Adrenal gland (tissue), 12 donors: ENCODE measurements around the gene PRELP. TPM values are rescaled to one million over a fixed set of nuclear protein-coding genes. Genes with fewer than 3 reads are reported as not detected.

Source experiments
- DNase-seq, 7 donors: peaks; one replicate each; pipeline ENCODE4 v3.0.0-alpha.2; 2019 to 2020
- H3K27ac ChIP-seq, 5 donors: fragments of 200-600 bp; sonication (generic) in 4 of 5; 1 replicate in 3 of 5; 2 replicates in 2 of 5; pipeline versions ENCODE4 v1.5.1 to v1.8.0; 2016 to 2020; ENCODE audit warnings: mild to moderate bottlenecking in 1 of 5
- H3K27me3 ChIP-seq: fragments of 200-600 bp; 2 replicates; pipeline ENCODE4 v1.8.0; 2021
- H3K36me3 ChIP-seq, 2 donors: fragments of 200-600 bp; replicated peaks in 1 of 2; 1 replicate in 1 of 2; 2 replicates in 1 of 2; pipeline versions ENCODE4 v1.5.1 to v1.8.0; 2018 to 2022
- H3K4me1 ChIP-seq, 2 donors: fragments of 200-600 bp; replicated peaks in 1 of 2; 1 replicate in 1 of 2; 2 replicates in 1 of 2; pipeline versions ENCODE4 v1.5.1 to v1.8.0; 2018 to 2021
- H3K4me3 ChIP-seq, 4 donors: fragments of 200-600 bp; sonication (generic) in 3 of 4; one replicate each; pipeline ENCODE4 v1.5.1; 2016 to 2018
- H3K9me3 ChIP-seq, 3 donors: fragments of 200-600 bp; sonication (generic) in 1 of 3; replicated peaks in 1 of 3; 1 replicate in 2 of 3; 2 replicates in 1 of 3; pipeline versions ENCODE4 v1.5.1 to v1.8.0; 2016 to 2021
- CTCF ChIP-seq, 6 experiments: fragments of 450-650 bp in 4 of 6; fragments of 200-600 bp in 2 of 6; sonication (generic) in 1 of 6; IDR thresholded peaks; 1 replicate in 5 of 6; 2 replicates in 1 of 6; pipeline versions ENCODE4 v1.5.1 to v1.8.0; 2016 to 2021; ENCODE audit warnings: antibody characterized with exemption in 6 of 6, mild to moderate bottlenecking in 2 of 6, moderate library complexity in 1 of 6
- POLR2A ChIP-seq, 2 donors: fragments of 450-650 bp; IDR thresholded peaks; one replicate each; pipeline ENCODE4 v1.6.1; 2017; ENCODE audit warnings: antibody characterized with exemption in 2 of 2, mild to moderate bottlenecking in 2 of 2, moderate library complexity in 1 of 2
- WGBS, 4 donors: extraction: QIAGEN DNeasy Blood & Tissue Kit in 2 of 4; methylation state at CpG; one replicate each; pipeline versions ENCODE4 v1.1.5 to v1.1.7; 2013 to 2017; 5-methylcytosine and 5-hydroxymethylcytosine counted together
- intact Hi-C, 2 donors: fragments of 100-400 bp; cut with DNase I; formaldehyde crosslinking; loops; one replicate each; pipeline versions ENCODE4 v1.14.1 to v1.15.0; 2022 to 2023
- polyA plus RNA-seq, 3 donors: library from polyadenylated mRNA; stranded (reverse); fragments of 200-250 nt in 2 of 3; fragments of 350-450 nt in 1 of 3; fragmentation: Illumina TruSeq in 1 of 3; extraction: RNeasy Lipid Tissue Mini Kit (QIAGEN cat#74804) in 1 of 3; gene quantifications; one replicate each; pipeline ENCODE4 v1.2.3, GENCODE V29; 2013 to 2014
- total RNA-seq, 9 donors: library from RNA; depleted of rRNA in 4 of 9; stranded (reverse); fragments of >200 nt in 4 of 9; fragments of 120-200 nt in 1 of 9; fragmentation: NEBNext Ultra II Directional in 1 of 9; extraction: Animal tissue kit (Norgen Biotek cat#: 25700) in 1 of 9; gene quantifications; one replicate each; pipeline versions ENCODE4 v1.1.0 to v1.2.4, GENCODE V29; 2013 to 2023
- donor health status: healthy with polysubstance abuse.
- donor health status: Bipolar disorder and iron deficiency.
- donor health status: DM: yes; HTN: yes; CAD: no.
- donor health status: DM: no; HTN: no; CAD: no.
- donor health status: DM: no; HTN: no; CAD: no.
- donor health status: DM: yes; HTN: yes; CAD: no.

The PRELP gene
- total and polyA plus RNA-seq, 12 donors, result 0.61 to 29.4 (median 13.6) TPM

- intact Hi-C loops, result no loop called here
- WGBS, 4 donors, result 50 to 78% (median 63%) methylated on average over 2 to 3 of the region's 3 CpGs
- Histone ChIP-seq H3K36me3 (no peaks in the 10 kb centered on the region), H3K9me3 (no peaks in the 10 kb centered on the region), H3K4me3 (no peak overlapping the region), H3K27me3 (no peaks in the 10 kb centered on the region), H3K4me1 (no peaks in the 10 kb centered on the region), H3K27ac (no peak overlapping the region)
- peak in 4 of 7 donors; percentile 44 to 62 (median 52) for DNase-seq
- TF ChIP-seq POLR2A (IDR thresholded peaks at IDR 0.05) (no peak), CTCF (IDR thresholded peaks at IDR 0.05) (no peak)
These were observed 58.9 kb downstream of the PRELP start for GRCh38 chr1:203534526-203534925.

GRCh38 chr1:203536575-203536974 is 61.0 kb downstream of the PRELP start:
- no peaks in the 10 kb centered on the region for H3K9me3 ChIP-seq

GRCh38 chr1:203536980-203537455 is 61.4 kb downstream of the PRELP start:
- no peaks in the 10 kb centered on the region for H3K4me1 ChIP-seq
- TF ChIP-seq CTCF (IDR thresholded peaks at IDR 0.05), result no peak
- TF ChIP-seq POLR2A (IDR thresholded peaks at IDR 0.05), result no peak
- H3K4me3 ChIP-seq, result no peak overlapping the region
- H3K27ac ChIP-seq, result peak overlapping the region in 3 of 5 donors; percentile 7 to 67 (median 8)
- H3K9me3 ChIP-seq, result no peaks in the 10 kb centered on the region
- intact Hi-C loops, result no loop called here
- peak in 5 of 7 donors; percentile 62 to 78 (median 68) for DNase-seq
- WGBS, 4 donors, result 72 to 88% (median 75%) methylated on average over 3 of the region's 3 CpGs
- H3K36me3 ChIP-seq, result no peaks in the 10 kb centered on the region
- no peaks in the 10 kb centered on the region for H3K27me3 ChIP-seq

More at GRCh38 chr1:203536575-203536974, 61.0 kb downstream of the PRELP start:
- Histone ChIP-seq H3K4me1 (no peaks in the 10 kb centered on the region), H3K4me3 (no peak overlapping the region), H3K27ac (peak overlapping the region in 3 of 5 donors; percentile 7 to 68 (median 27)), H3K27me3 (no peaks in the 10 kb centered on the region), H3K36me3 (no peaks in the 10 kb centered on the region)
- no peak for DNase-seq
- 65 to 86% (median 75%) methylated on average over 2 of the region's 2 CpGs for WGBS, 4 donors
- TF ChIP-seq CTCF (IDR thresholded peaks at IDR 0.05), result no peak
- no peak for TF ChIP-seq POLR2A (IDR thresholded peaks at IDR 0.05)
- intact Hi-C loops, result no loop called here

- Histone ChIP-seq H3K4me3 (no peak overlapping the region), H3K4me1 (no peaks in the 10 kb centered on the region), H3K27me3 (no peaks in the 10 kb centered on the region), H3K36me3 (no peaks in the 10 kb centered on the region), H3K27ac (no peak overlapping the region), H3K9me3 (no peaks in the 10 kb centered on the region)
- WGBS, 4 donors, result 75 to 86% (median 79%) methylated on average over 5 of the region's 5 CpGs
- intact Hi-C loops, result no loop called here
- DNase-seq, result peak in 2 of 7 donors; percentile 10 to 59
- TF ChIP-seq POLR2A (IDR thresholded peaks at IDR 0.05) (no peak), CTCF (IDR thresholded peaks at IDR 0.05) (no peak)
These were observed 62.3 kb downstream of the PRELP start for GRCh38 chr1:203537806-203538464.
